Stimulated activated CD8-positive, alpha-beta memory T cell treated with anti-CD3 and anti-CD28 coated beads, Interleukin-15, amount 100 ng/mL, for 24 hours (primary cell): ENCODE data around the gene MIPOL1.
"Not testable (repeated sequence)": the region's sequence is repeated elsewhere in the genome, so short reads cannot be mapped to it uniquely, and the experiment has no call there.

Source experiments
- DNase-seq: peaks from one replicate; pipeline ENCODE4 v3.0.0-alpha.2; 2020; ENCODE audit warnings: low read depth

MIPOL1 gene

DNA sequence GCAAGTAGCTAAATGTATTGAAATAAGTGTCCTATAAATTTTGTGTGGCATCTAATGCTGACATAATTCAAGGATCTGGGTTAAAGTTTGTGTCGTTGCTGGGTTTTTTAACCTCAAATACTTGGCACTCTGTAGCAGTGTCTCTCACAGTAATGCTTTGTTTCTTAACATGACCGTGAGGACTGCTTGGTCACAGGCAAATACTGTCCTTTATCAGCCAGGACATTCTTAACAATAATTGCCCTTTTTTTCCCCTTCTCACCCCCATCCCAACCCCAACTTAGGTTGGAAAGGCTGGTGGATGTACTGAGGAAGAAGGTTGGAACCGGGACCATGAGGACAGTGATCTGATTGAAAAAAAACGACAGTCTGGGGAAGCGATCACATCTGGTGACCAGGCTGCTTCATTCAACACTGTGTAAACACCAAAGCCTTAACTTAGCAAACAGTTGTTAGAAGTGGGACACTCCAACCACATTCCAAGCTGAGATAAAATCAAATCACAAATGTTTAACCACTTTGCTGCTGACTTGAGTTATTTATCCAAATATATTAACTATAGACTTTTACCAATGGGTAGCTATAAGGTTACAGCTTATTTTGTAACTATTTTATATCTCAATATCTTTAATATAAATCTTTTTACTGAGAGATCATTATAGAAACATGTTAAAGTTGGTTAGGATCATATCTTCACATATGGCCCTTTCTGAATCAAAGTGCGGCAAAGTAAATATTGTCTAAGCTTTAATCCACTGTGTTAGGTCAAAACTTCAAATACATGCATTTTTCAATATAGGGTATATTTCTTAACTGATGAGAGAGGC lies 349.1 kb downstream of the MIPOL1 start:
- no peak for DNase-seq

DNA sequence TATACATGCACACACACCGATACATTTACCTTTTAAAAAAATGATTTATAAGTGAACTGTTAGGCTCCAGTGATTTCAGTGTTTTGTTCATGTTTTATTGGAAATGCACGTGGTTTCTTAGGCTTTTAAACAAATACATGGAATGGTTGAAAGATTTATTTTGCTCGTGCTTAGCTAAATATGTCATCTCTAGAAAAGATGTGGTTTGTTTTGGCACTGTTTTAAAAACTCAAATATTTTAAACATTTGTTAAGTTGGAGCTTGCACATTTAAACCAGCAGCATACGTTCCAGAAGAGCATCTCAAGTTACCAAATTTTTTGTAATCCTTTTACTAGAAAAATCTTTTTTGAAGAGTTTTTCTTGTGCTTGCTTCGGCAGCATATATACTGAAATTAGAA lies 352.8 kb downstream of the MIPOL1 start:
- DNase-seq = no peak

DNA sequence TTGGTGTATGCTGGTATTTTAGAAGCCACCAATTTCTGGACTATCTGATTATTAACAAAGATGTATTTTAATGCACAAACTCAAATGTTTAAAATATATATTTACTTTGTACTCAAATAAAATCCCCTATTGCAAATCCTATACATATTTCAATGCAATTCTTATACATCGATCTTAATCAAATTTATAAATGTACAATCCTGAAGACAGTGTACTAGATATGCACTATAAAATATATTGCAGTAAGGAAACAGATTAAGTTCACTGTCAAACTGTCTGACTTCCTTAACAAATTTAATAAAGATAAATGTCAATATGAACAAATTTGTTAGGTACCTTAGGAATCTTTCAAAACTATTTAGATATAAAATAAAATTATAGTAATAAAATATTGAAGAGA lies 353.4 kb downstream of the MIPOL1 start:
- DNase-seq = no peak

DNA sequence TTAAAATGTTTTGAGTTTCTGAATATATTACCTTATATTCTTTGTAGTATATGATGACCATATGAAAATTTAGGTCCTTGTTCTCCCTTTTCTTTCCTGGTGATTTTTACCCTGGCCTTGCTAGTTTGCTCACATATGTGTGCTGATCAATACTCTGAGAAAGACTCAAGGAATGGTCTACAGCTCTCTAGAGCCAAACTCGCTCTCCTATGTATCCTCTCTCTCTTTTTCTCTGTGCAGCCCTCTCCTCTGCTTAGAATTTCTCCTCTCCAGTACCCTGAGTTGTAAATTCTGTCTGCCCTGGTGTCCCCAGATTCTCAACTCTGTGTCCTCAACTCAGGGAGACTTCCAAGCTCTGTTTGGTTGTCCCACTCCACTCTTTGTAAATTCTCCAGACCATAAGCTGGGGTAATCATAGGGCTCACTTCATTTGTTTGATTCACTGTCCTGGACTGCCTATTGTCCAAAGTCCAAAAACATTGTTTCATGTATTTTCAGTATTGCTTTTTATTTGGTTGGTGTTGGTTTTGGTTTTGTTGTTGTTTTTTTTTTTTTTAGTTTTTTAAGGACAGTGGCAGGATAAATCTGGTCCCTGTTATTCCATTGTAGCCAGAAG lies 356.3 kb downstream of the MIPOL1 start:
- DNase-seq = no peak

DNA sequence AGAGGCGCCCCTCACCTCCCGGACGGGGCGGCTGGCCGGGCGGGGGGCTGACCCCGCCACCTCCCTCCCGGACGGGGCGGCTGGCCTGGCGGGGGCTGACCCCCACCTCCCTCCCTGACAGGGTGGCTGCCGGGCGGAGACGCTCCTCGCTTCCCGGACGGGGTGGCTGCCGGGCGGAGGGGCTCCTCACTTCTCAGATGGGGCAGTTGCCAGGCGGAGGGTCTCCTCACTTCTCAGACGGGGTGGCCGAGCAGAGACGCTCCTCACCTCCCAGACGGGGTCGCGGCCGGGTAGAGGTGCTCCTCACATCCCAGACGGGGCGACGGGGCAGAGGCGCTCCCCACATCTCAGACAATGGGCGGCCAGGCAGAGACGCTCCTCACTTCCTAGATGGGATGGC lies 357.9 kb downstream of the MIPOL1 start:
- not testable (repeated sequence) for DNase-seq

DNA sequence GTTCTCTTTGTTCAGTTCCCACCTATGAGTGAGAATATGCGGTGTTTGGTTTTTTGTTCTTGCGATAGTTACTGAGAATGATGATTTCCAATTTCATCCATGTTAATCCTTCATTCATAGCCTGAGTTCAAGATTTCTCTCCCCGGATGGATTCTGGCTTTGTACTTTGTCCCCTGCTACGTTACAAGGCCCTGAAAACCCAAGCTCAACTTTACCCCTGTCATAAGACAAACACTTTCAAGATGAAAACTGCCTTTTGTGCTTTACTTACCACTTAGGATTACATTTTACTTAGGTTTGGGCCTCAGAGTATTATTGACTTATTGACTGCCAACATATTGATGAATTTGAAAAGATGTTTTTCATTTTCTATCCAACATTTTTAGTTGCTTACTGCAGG lies 361.0 kb downstream of the MIPOL1 start:
- no peak for DNase-seq

DNA sequence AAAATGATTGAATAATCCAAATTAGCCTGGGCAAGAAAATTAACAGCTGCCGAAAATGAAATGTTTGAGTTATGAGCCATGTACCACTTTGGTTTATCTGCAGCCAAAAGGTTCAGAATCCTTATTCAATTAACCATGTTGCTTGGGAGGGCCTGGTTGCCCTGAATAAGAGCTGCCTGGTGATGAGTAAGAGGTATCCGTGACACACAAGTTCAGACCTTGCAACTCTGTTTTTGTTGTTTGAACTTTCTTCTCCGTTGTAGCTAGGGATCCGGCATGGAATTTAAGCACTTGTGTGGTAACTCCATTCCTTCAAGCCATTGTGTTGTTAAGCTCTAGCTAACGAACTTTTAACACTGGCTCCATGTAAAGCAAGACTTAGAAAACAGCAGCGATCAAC lies 361.6 kb downstream of the MIPOL1 start:
- DNase-seq = no peak

DNA sequence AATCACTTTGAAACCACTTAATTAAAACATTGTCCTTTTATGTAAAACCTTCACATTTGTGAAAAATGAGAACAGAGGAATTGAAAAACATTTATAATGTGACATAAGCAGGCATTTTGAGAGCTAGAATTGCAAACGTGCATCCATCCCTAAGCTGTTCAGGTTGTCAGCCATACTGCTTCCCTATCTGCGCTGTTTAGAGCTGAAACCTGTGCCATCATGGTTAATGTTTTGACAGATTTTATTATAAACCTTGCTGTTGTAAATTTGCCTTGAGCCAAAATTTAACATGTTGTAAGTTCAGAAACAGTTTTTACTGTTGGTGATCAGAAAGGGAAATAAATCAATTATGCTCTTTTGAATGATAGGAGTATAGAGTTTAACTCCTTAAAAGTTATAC lies 365.5 kb downstream of the MIPOL1 start:
- DNase-seq = no peak

DNA sequence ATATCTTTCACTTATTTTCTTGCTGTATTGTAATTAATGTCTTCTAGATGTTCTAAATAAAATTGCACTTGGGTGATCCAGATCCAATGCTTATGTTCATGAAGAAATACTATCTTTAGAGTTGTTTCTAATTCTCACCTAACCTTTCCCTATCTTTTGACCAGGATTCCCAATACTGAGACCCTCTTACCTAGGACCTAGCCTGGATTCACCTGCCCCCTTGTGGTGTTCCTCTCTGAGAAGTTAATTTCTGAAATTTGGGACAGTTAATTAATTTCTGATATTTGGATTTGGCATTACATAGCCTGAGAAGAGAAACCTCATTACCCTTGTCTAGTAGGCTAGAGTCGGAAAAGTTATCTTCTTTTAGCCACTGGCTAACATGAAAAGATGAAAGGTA lies 367.8 kb downstream of the MIPOL1 start:
- DNase-seq = no peak

DNA sequence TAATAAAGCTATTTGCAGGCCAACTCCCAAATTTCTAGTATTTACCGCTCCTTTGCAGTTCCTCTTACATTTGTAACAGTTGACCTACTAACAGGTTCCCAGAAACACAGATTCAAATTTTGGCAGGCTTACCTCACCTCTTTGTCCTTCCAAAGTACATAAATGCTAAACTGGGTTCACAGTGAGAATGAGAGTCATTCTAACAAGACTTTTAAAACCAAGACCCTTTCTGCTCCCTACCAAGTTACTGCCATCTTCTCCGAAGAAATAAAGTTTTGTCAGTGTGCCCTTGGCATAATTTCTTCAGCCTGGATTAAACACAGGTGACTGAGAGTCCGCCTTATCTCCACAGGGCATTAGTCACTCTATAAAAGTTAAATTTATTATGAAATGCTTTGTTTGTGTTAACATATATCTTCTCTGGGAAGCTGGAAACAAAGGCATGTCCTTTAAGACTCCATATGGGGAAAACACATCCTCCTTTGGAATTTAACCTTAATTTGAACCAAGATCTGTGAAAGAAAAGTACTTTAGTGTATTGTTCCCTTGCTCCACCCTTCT lies 369.2 kb downstream of the MIPOL1 start:
- no peak for DNase-seq

DNA sequence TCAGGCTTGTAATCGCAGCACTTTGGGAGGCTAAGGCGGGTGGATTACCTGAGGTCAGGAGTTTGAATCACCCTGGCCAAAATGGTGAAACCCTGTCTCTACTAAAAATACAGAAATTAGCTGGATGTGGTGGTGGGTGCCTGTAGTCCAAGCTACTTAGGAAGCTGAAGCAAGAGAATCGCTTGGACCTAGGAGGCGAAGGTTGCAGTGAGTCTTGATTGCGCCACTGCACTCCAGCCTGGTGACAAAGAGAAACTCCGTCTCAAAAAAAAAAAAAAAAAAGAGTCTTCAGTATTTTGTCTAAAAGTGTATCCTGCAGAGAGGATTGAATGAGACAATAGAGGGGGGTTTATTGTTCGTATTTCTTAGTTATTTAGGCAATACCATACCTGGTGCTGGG lies 372.0 kb downstream of the MIPOL1 start:
- DNase-seq = no peak

DNA sequence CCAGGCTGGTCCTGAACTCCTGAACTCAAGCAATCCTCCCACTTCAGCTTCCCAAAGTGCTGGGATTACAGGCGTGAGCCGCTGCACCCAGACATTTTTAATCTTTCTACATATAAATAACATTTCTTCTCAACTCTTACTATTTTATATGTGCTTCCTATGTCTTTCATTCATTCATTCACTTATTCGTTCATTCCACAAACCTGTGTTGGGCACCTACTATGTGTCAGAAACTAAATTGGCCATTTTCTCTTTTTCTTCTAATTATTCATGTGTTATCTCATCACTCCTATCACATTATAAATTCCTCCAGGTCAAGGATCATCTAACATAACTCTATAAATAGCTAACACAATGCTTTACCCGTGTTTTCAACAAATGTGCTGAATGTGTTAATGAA lies 373.7 kb downstream of the MIPOL1 start:
- DNase-seq = no peak

DNA sequence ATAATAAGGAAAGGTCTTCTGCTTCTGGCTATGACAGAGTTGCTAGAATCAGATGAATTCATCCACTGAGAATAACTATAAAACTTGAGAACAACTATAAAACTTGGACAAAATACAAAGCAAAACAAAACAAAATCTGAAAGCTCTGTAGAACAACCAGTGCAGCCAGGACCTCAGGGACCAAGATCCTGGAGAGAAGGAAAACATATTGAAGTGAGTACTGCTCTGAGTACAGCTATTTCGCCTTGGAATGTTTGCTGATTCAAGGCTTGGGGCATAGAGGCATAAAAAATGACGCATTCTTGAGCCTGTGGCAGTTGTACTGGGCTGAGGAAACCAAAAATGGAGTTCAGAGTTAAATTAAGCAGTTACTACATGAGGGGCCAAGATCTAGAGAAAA lies 375.6 kb downstream of the MIPOL1 start:
- DNase-seq = no peak

DNA sequence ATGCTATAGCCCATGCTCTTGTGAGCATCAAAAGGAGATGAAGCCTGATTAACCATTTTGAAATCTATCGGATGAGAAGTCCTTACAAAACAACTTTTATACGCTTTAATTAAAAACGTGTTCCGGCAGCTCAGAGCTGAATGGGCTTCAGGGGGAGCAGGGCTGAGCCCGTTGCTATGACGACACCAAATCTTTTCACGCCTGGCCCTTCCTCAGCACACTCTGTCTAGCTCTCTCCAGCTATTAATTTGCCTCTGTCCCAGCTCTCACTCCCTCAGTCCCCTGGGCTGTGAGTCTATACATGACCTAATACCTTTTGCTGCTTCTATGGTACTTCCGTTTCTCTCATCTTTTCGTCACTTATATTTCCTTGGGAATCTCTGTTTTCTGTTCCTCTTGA lies 381.5 kb downstream of the MIPOL1 start:
- DNase-seq = no peak

DNA sequence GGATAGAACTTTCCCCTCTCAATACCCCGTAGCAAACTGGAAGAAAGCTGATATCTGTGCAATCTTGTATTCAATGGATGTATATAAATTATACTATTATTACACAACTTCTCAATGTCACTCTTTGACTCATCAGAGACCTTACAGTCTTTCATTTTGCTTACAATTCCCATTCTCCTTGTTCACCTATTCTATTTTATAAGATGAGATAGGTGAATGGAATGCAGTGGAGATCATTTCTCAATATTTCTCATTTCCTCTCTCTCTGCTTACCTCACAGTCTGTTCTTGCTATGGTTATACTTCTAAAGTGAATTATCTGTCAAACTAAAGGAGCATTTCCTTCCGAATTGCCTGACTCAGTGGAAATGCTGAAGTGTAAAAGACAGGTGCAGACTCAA lies 382.4 kb downstream of the MIPOL1 start:
- no peak for DNase-seq

DNA sequence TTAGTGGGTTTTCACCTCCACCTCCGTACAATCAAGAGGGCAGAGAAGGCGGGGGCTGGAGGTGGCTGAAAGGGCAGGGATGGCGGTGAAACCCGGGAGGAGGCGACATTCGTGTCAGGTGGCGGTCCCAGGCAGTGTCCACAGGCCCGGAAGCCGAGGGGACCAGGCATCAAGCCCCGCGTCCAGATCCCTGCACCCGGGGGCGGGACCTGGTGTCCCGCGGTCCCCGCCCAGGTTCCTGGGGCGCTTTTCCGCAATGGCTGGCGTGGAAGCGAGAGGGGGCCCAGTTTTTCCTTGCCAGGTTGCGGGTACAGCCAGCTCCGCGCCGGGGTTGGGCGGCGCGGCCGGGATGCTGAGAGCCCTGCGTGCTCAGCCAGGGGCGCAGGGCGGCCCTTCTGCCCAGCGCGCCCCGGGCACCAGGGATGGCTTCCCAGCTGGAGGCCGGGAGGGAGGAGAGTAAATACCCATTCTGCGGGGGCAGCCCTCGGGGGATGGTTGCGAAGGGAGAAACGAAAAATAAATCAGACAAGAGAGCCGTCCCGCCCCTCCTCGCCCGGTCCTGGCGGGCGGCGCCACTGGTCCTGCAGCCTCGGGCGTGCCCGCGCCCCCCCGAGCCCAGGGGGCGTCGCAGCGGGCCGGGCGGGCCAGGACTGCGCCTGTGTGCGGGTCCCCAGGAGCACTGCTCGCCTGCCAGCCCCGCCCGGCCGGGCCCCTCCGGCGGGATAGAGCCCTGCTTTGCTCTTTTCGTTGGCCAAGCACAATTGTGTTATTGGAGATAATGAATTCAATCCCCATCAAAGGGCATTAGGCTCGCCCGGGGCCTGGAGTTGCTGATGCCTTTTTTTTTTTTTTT lies 385.8 kb downstream of the MIPOL1 start:
- no peak for DNase-seq

DNA sequence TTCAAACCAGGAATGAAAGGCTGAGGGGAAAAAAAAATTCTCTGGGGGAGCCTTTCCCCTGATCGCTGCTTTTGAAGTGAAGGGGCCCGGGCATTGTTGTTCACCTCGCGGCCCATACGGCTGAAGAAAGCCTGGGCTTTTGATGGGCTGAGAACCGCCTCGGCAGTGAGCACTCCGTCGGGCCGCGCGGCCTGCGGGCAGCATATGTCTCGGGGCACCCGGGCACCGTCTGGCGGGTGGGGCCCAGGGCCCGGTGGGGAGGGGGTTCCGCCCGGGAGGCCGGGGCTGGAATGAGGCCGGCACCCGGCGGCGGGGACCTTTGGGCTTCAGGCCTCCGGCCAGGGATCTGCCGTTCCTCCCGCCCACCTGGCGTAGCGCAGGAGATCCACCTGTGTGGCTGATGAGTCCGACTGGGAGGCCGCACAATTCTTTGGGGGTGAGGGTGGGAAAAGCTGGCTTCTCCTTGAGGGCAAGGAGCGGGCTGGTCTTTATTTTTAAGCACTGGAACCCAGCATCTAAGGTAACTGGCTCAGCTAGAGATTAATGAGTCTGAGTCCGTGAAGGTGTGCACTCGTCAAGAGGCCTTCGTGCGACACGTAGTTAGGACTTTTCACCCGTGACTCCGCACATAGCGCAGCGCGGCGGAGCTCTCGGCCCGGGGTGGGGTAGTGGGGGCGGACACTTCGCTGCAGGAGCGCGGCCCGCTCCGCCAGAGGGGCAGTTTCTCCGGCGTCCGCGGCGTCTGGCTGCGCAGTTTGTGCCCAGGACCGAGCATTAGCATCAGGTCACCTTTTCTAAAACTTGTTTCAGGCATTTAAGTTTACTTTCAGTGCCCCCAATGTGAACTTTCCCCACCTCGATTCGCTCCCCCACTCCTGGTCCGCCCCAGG lies 386.7 kb downstream of the MIPOL1 start:
- no peak for DNase-seq

DNA sequence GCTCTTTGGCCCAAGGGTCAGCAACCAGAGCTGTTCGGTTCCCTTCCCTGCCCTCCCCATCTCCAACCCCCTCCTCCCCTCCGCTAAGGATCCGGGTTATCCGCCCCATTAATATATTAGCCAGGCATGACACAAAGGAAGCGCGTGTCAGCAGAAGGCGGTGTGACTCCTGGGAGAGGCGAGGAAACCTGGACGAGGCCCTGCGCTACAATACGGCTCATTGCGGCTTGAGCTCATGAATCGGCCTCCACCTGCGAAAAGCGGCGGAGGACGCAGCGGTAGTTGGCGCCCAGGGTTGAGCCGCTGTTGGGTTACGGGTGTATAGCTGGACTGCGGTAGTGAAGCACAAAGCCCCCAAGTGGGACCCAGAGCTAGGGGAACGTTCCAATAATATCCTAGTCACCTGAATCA lies 387.4 kb downstream of the MIPOL1 start:
- DNase-seq = no peak

DNA sequence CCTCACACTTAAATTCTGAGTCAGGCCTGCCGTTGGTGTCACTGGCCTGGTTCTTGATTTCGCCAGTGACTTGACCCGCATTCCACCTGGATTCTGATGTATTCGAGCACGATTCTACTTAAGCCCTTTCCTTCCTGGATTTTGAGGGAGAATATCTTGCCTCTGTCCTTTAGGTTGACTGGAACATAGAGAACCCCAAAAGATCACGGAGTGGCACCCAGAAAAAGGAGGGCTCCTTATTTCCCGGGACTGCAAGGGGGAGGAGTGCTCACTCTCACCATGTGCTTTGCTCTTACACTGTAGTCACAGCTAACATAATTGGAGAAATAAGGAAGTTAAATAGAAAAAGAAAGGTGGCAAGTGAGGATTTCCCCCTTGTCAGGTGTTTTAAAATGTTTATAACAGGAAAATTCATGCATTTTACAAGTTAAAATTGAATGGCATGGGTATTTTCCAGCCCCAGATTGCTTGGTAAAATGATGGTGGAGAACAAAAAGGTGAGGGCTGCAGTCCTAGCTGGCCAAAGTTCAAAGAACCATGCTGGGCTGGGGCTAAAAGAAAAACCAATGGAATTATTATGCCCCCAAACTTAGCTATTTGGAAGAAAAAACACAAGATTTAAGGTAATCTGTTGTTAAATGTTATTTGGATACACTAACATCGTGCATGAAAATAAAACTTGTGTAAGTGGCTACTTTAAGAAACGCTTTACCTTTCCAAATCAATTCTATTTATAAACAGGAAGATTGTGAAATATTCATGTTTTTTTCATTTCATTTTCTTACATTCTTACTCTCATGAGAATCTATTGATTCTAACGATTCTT lies 388.4 kb downstream of the MIPOL1 start:
- no peak for DNase-seq

DNA sequence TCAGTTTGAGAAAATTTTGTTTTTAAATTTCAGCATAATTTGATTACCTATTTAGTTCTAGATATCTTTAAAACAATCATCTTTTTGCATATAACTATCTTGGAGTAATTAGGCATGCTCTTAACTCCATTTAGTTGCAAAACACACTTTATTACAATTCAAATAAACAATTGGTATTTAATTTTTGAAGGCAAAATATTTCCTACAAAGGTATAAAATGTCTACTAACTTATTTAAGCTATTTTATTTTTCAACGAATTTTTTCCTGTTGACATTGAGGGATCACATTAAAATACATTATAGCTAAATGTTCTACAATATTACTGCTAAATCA lies 389.0 kb downstream of the MIPOL1 start:
- DNase-seq = no peak
